Natural killer cell (primary cell): ENCODE results near the gene FOXJ3. TPM values are rescaled to one million over a fixed set of nuclear protein-coding genes. Genes with fewer than 3 reads are reported as not detected.
A peak's percentile ranks its signal among the peaks of the same experiment; 100 is the strongest.

ENCODE experiments used
- ATAC-seq, 3 donors: fragments of 150-1000 bp in 2 of 3; fragments of 200-7000 bp in 1 of 3; cut with Tn5 transposase; 1 replicate in 1 of 3; 2 replicates in 2 of 3; pipeline ENCODE4 v1.10.0; 2021; ENCODE audit warnings: mild to moderate bottlenecking in 2 of 3, moderate library complexity in 2 of 3
- DNase-seq, 2 donors: peaks; one replicate each; pipeline versions ENCODE4 v3.0.0 to v3.0.0-alpha.2; 2013 to 2021; ENCODE audit warnings: mixed read lengths in 1 of 2
- H3K27ac ChIP-seq: one replicate; pipeline ENCODE4 v1.5.1; 2013; ENCODE audit warnings: mild to moderate bottlenecking, low read length
- H3K27me3 ChIP-seq: one replicate; pipeline ENCODE4 v1.6.1; 2013; ENCODE audit warnings: low read length; ENCODE audit not compliant: control insufficient read depth, insufficient read depth
- H3K36me3 ChIP-seq: one replicate; pipeline ENCODE4 v1.6.1; 2013; ENCODE audit warnings: low read length; ENCODE audit not compliant: control insufficient read depth, insufficient read depth
- H3K4me1 ChIP-seq: one replicate; pipeline ENCODE4 v1.6.1; 2013; ENCODE audit warnings: low read length; ENCODE audit not compliant: control insufficient read depth, insufficient read depth
- H3K4me3 ChIP-seq: one replicate; pipeline ENCODE4 v1.5.1; 2013; ENCODE audit warnings: low read length
- H3K9me3 ChIP-seq: one replicate; pipeline ENCODE4 v1.6.1; 2013; ENCODE audit warnings: low read length; ENCODE audit not compliant: control insufficient read depth, insufficient read depth
- H3K27ac Mint-ChIP-seq, 2 donors: one replicate each; pipeline ENCODE4 v1.8.0; 2022; ENCODE audit warnings: mild to moderate bottlenecking in 2 of 2, mixed read lengths in 2 of 2, moderate library complexity in 1 of 2
- H3K27me3 Mint-ChIP-seq, 2 donors: one replicate each; pipeline ENCODE4 v1.8.0; 2022; ENCODE audit warnings: low read depth in 2 of 2, mixed read lengths in 2 of 2
- H3K36me3 Mint-ChIP-seq: one replicate; pipeline ENCODE4 v1.8.0; 2022; ENCODE audit warnings: mixed read lengths
- H3K4me1 Mint-ChIP-seq, 2 donors: one replicate each; pipeline ENCODE4 v1.8.0; 2022; ENCODE audit warnings: mixed read lengths in 2 of 2
- H3K4me3 Mint-ChIP-seq: one replicate; pipeline ENCODE4 v1.8.0; 2022; ENCODE audit warnings: mild to moderate bottlenecking, moderate library complexity, mixed read lengths
- H3K9me3 Mint-ChIP-seq, 2 donors: one replicate each; pipeline ENCODE4 v1.8.0; 2022; ENCODE audit warnings: mixed read lengths in 2 of 2
- CTCF ChIP-seq: fragments of 200-600 bp; IDR thresholded peaks from one replicate; pipeline ENCODE4 v1.8.0; 2022; ENCODE audit warnings: antibody characterized with exemption
- WGBS: methylation state at CpG from one replicate; pipeline ENCODE4 v1.1.7; 2013; ENCODE audit warnings: missing lambda C conversion rate; ENCODE audit not compliant: insufficient coverage; 5-methylcytosine and 5-hydroxymethylcytosine counted together
- intact Hi-C: fragments of 100-400 bp; cut with micrococcal nuclease; formaldehyde crosslinking; loops from one replicate; pipeline ENCODE4 v1.14.2; 2022
- total RNA-seq, 4 donors: library from RNA; stranded (reverse); fragments of 120-200 nt in 1 of 4; gene quantifications; one replicate each; pipeline versions ENCODE4 v1.2.3 to v1.2.4, GENCODE V29; 2013 to 2022

FOXJ3 gene
- total RNA-seq, 3 donors from 2014 or later (not counting 1 experiment from before 2014, with no cell fraction given): 81.9 to 93.8 (median 82.5) TPM

GRCh38 chr1:42221456-42221855, 113.6 kb downstream of the FOXJ3 start:
- H3K27ac ChIP-seq: no peak overlapping the region
- H3K4me3 ChIP-seq: no peak overlapping the region
- H3K27me3 ChIP-seq: no peaks in the 10 kb centered on the region
- Mint-ChIP-seq H3K4me1 (peaks cover 53 to 57% of the 10 kb centered on the region in 2 donors), H3K36me3 (no peaks in the 10 kb centered on the region), H3K27ac (peak overlapping the region in 1 of 2 donors; percentile 42), H3K27me3 (no peaks in the 10 kb centered on the region), H3K4me3 (no peak overlapping the region), H3K9me3 (no peaks in the 10 kb centered on the region)
- no peak for TF ChIP-seq CTCF
- H3K4me1 ChIP-seq: no peaks in the 10 kb centered on the region
- WGBS: 100% methylated on average over 1 of the region's 2 CpGs
- peaks cover 5% of the 10 kb centered on the region for H3K36me3 ChIP-seq
- intact Hi-C loops: no loop called here
- no peak for ATAC-seq
- DNase-seq: no peak
- H3K9me3 ChIP-seq: no peaks in the 10 kb centered on the region

GRCh38 chr1:42219627-42220026, 115.4 kb downstream of the FOXJ3 start:
- Mint-ChIP-seq H3K9me3 (no peaks in the 10 kb centered on the region), H3K27me3 (no peaks in the 10 kb centered on the region), H3K4me3 (no peak overlapping the region), H3K36me3 (no peaks in the 10 kb centered on the region), H3K27ac (no peak overlapping the region), H3K4me1 (peaks cover 53 to 60% of the 10 kb centered on the region in 2 donors)
- no peaks in the 10 kb centered on the region for H3K27me3 ChIP-seq
- H3K4me3 ChIP-seq: no peak overlapping the region
- H3K4me1 ChIP-seq: no peaks in the 10 kb centered on the region
- 91% methylated on average over 1 of the region's 1 CpG for WGBS
- H3K36me3 ChIP-seq: peaks cover 5% of the 10 kb centered on the region
- no peak overlapping the region for H3K27ac ChIP-seq
- DNase-seq (no peak), ATAC-seq (no peak)
- no peaks in the 10 kb centered on the region for H3K9me3 ChIP-seq
- intact Hi-C loops: no loop called here
- no peak for TF ChIP-seq CTCF

GRCh38 chr1:42214447-42214871, 120.6 kb downstream of the FOXJ3 start:
- Histone ChIP-seq H3K27ac (no peak overlapping the region), H3K27me3 (no peaks in the 10 kb centered on the region), H3K9me3 (no peaks in the 10 kb centered on the region), H3K4me1 (peaks cover 6% of the 10 kb centered on the region), H3K4me3 (no peak overlapping the region), H3K36me3 (peaks cover 6% of the 10 kb centered on the region)
- H3K9me3 Mint-ChIP-seq: no peaks in the 10 kb centered on the region
- no peak for TF ChIP-seq CTCF
- ATAC-seq: no peak
- peak overlapping the region in 1 of 2 donors; percentile 33 for H3K27ac Mint-ChIP-seq
- H3K4me1 Mint-ChIP-seq: peaks cover 45 to 55% of the 10 kb centered on the region in 2 donors
- no peak overlapping the region for H3K4me3 Mint-ChIP-seq
- DNase-seq: no peak
- 80% methylated on average over 1 of the region's 1 CpG for WGBS
- H3K27me3 Mint-ChIP-seq: no peaks in the 10 kb centered on the region
- peaks cover 7% of the 10 kb centered on the region for H3K36me3 Mint-ChIP-seq
- intact Hi-C loops: no loop called here

GRCh38 chr1:42211224-42211623, 123.8 kb downstream of the FOXJ3 start:
- ATAC-seq (no peak), DNase-seq (no peak)
- H3K9me3 Mint-ChIP-seq: no peaks in the 10 kb centered on the region
- H3K36me3 ChIP-seq: peaks cover 6% of the 10 kb centered on the region
- peaks cover 7% of the 10 kb centered on the region for H3K36me3 Mint-ChIP-seq
- H3K4me1 ChIP-seq: peaks cover 6% of the 10 kb centered on the region
- H3K27me3 Mint-ChIP-seq: no peaks in the 10 kb centered on the region
- no peak overlapping the region for H3K4me3 Mint-ChIP-seq
- intact Hi-C loops: no loop called here
- no peak overlapping the region for H3K27ac Mint-ChIP-seq
- H3K9me3 ChIP-seq: no peaks in the 10 kb centered on the region
- TF ChIP-seq CTCF: no peak
- peaks cover 42 to 63% of the 10 kb centered on the region in 2 donors for H3K4me1 Mint-ChIP-seq
- no peak overlapping the region for H3K4me3 ChIP-seq
- H3K27me3 ChIP-seq: no peaks in the 10 kb centered on the region
- WGBS: 76% methylated on average over 2 of the region's 2 CpGs
- no peak overlapping the region for H3K27ac ChIP-seq
